Activated CD8-positive, alpha-beta memory T cell treated with anti-CD3 and anti-CD28 coated beads for 48 hours (primary cell): ENCODE results near the gene CNTROB.

Experiments used
- DNase-seq, 3 experiments: peaks; one replicate each; pipeline ENCODE4 v3.0.0-alpha.2; 2020; ENCODE audit warnings: low read depth in 2 of 3, low spot score in 2 of 3

CNTROB gene

GRCh38 chr17:7982666-7983065 is 50.7 kb downstream of the CNTROB start:
- no peak for DNase-seq

- DNase-seq = no peak
Observed at GRCh38 chr17:7984904-7985303, 52.9 kb downstream of the CNTROB start.

GRCh38 chr17:7987112-7987893 is 55.3 kb downstream of the CNTROB start:
- no peak for DNase-seq

GRCh38 chr17:7988750-7989178 is 56.8 kb downstream of the CNTROB start:
- no peak for DNase-seq

GRCh38 chr17:7989781-7990655 is 58.0 kb downstream of the CNTROB start:
- peak; percentile 75 to 99 (median 97) for DNase-seq

GRCh38 chr17:7992516-7992915 is 60.5 kb downstream of the CNTROB start:
- no peak for DNase-seq

- no peak for DNase-seq
Observed at GRCh38 chr17:7992924-7993323, 60.9 kb downstream of the CNTROB start.

GRCh38 chr17:7993972-7994589 is 62.1 kb downstream of the CNTROB start:
- no peak for DNase-seq

- DNase-seq = no peak
Observed at GRCh38 chr17:7995724-7996123, 63.7 kb downstream of the CNTROB start.

- DNase-seq = no peak
Observed at GRCh38 chr17:7997186-7997585, 65.2 kb downstream of the CNTROB start.
